HepG2 (cell line): Measurements from ENCODE around the gene HES3. TPM values are rescaled to one million over a fixed set of nuclear protein-coding genes. Genes with fewer than 3 reads are reported as not detected.
A peak's percentile ranks its signal among the peaks of the same experiment; 100 is the strongest.

Source experiments
- AHDC1 ChIP-seq: sonication (generic); formaldehyde crosslinking; IDR thresholded peaks from 2 replicates; pipeline ENCODE4 v1.5.1; 2020; ENCODE audit warnings: mild to moderate bottlenecking, missing genetic modification reagents, borderline replicate concordance
- CBX5 ChIP-seq: sonication (generic); formaldehyde crosslinking; IDR thresholded peaks from 2 replicates; pipeline ENCODE4 v1.4.0; 2020; ENCODE audit warnings: missing genetic modification reagents, borderline replicate concordance
- EED ChIP-seq: sonication (generic); formaldehyde crosslinking; IDR thresholded peaks from 2 replicates; pipeline ENCODE4 v1.5.0; 2020; ENCODE audit warnings: mild to moderate bottlenecking, missing genetic modification reagents
- GABPB1 ChIP-seq: IDR thresholded peaks from 2 replicates; pipeline ENCODE4 v1.6.1; 2016; ENCODE audit warnings: mild to moderate bottlenecking, missing genetic modification reagents, moderate library complexity, missing compliant biosample characterization
- GPBP1L1 ChIP-seq: sonication (generic); formaldehyde crosslinking; IDR thresholded peaks from 2 replicates; pipeline ENCODE4 v1.5.0; 2020; ENCODE audit warnings: mild to moderate bottlenecking, missing genetic modification reagents
- KDM1A ChIP-seq: IDR thresholded peaks from 2 replicates; pipeline ENCODE4 v1.6.1; 2016; ENCODE audit warnings: missing compliant biosample characterization
- PREB ChIP-seq: sonication (generic); formaldehyde crosslinking; IDR thresholded peaks from 2 replicates; pipeline ENCODE4 v1.4.0; 2020; ENCODE audit warnings: missing genetic modification reagents
- RBM22 ChIP-seq: fragments of 200-400 bp; formaldehyde crosslinking; optimal IDR thresholded peaks from 2 replicates; pipeline ENCODE3; 2017; ENCODE audit warnings: mild to moderate bottlenecking, low read length, moderate library complexity
- REPIN1 ChIP-seq: sonication (generic); formaldehyde crosslinking; IDR thresholded peaks from 2 replicates; pipeline ENCODE4 v1.8.0; 2022; ENCODE audit warnings: missing genetic modification reagents, low read depth, mild to moderate bottlenecking, borderline replicate concordance
- RFX3 ChIP-seq: IDR thresholded peaks from 2 replicates; pipeline ENCODE4 v1.6.1; 2016; ENCODE audit warnings: missing biosample characterization, missing genetic modification reagents
- SMAD9 ChIP-seq: sonication (generic); formaldehyde crosslinking; IDR thresholded peaks from 2 replicates; pipeline ENCODE4 v1.5.1; 2020; ENCODE audit warnings: mild to moderate bottlenecking, missing genetic modification reagents
- ZNF142 ChIP-seq: sonication (generic); formaldehyde crosslinking; IDR thresholded peaks from 2 replicates; pipeline ENCODE4 v1.4.0; 2020; ENCODE audit warnings: missing genetic modification reagents
- ZNF343 ChIP-seq: sonication (generic); formaldehyde crosslinking; IDR thresholded peaks from 2 replicates; pipeline ENCODE4 v1.4.0; 2020; ENCODE audit warnings: mild to moderate bottlenecking, missing genetic modification reagents
- ZNF496 ChIP-seq: sonication (generic); formaldehyde crosslinking; IDR thresholded peaks from 2 replicates; pipeline ENCODE4 v1.8.1; 2023; ENCODE audit warnings: mild to moderate bottlenecking, moderate library complexity, missing genetic modification reagents; ENCODE audit not compliant: insufficient replicate concordance
- ZNF543 ChIP-seq: sonication (generic); formaldehyde crosslinking; IDR thresholded peaks from 2 replicates; pipeline ENCODE4 v1.4.0; 2020; ENCODE audit warnings: mild to moderate bottlenecking, missing genetic modification reagents
- ZNF841 ChIP-seq: sonication (generic); formaldehyde crosslinking; IDR thresholded peaks from 2 replicates; pipeline ENCODE4 v1.8.1; 2023; ENCODE audit warnings: missing genetic modification reagents, borderline replicate concordance
- polyA plus RNA-seq, 8 experiments: library from polyadenylated mRNA; depleted of rRNA in 3 of 8; stranded (reverse) in 7 of 8; unstranded in 1 of 8; fragments of >200 nt; fragmentation: Illumina TruSeq in 4 of 8; extraction: Trizol in 4 of 8; gene quantifications; 2 replicates each; pipeline versions ENCODE4 v1.2.1 to v1.2.3, GENCODE V29; 2011 to 2016; ENCODE audit warnings: low read depth in 4 of 8, missing spikeins in 1 of 8, mixed read lengths in 1 of 8; ENCODE audit not compliant: insufficient read depth in 1 of 8
- total RNA-seq, 5 experiments: library from RNA; depleted of rRNA; stranded (reverse); fragments of >200 nt; fragmentation: Illumina TruSeq; extraction: Trizol; gene quantifications; 2 replicates each; pipeline ENCODE4 v1.2.3, GENCODE V29; 2016; ENCODE audit warnings: low read depth in 1 of 5

Gene HES3
- total and polyA plus RNA-seq, 2 of the 13 experiments (the other 11 are each of a cell fraction or from before 2014, with no cell fraction given) = not detected

GRCh38 chr1:6200188-6200809 lies 43.7 kb upstream of the HES3 start (continued):
- TF ChIP-seq ZNF142 (CRISPR knock-in tag) (no peak), ZNF543 (CRISPR knock-in tag) (no peak), AHDC1 (no peak), ZNF343 (CRISPR knock-in tag) (no peak), EED (CRISPR knock-in tag) (no peak), ZNF841 (no peak), RBM22 (no peak), ZNF496 (no peak), REPIN1 (CRISPR knock-in tag) (0 out of 2 replicates have a peak, but pooled peaks have one; percentile 1), RFX3 (no peak), KDM1A (CRISPR knock-in tag) (0 out of 2 replicates have a peak, but pooled peaks have one; percentile 7), GPBP1L1 (CRISPR knock-in tag) (no peak), CBX5 (0 out of 2 replicates have a peak, but pooled peaks have one; percentile 8), SMAD9 (CRISPR knock-in tag) (peak; percentile 2; the same call in 1 of the 2 replicates), PREB (CRISPR knock-in tag) (no peak), GABPB1 (no peak)
